Fibroblast of lung (primary cell): ENCODE measurements around the gene ELMO1. TPM values are rescaled to one million over a fixed set of nuclear protein-coding genes. Genes with fewer than 3 reads are reported as not detected.

Source experiments
- DNase-seq, 2 donors: peaks; one replicate each; pipeline versions ENCODE4 v3.0.0 to v3.0.0-alpha.2; 2010; ENCODE audit warnings: low read depth in 2 of 2
- H2AFZ ChIP-seq: 2 replicates; pipeline ENCODE4 v1.5.1; 2012; ENCODE audit warnings: low read length, control low read depth, inconsistent platforms
- H3K27ac ChIP-seq: 2 replicates; pipeline ENCODE4 v1.5.1; 2011; ENCODE audit warnings: low read length, control low read depth; ENCODE audit not compliant: insufficient read depth
- H3K27me3 ChIP-seq: 2 replicates; pipeline ENCODE4 v1.5.1; 2011; ENCODE audit warnings: mild to moderate bottlenecking, low read length; ENCODE audit not compliant: control insufficient read depth, insufficient read depth
- H3K36me3 ChIP-seq: 2 replicates; pipeline ENCODE4 v1.5.1; 2011; ENCODE audit warnings: low read length; ENCODE audit not compliant: control insufficient read depth, insufficient read depth
- H3K4me1 ChIP-seq: 2 replicates; pipeline ENCODE4 v1.5.1; 2011; ENCODE audit warnings: low read length; ENCODE audit not compliant: control insufficient read depth, insufficient read depth; ENCODE audit errors: extremely low read depth
- H3K4me2 ChIP-seq: 2 replicates; pipeline ENCODE4 v1.5.1; 2011; ENCODE audit warnings: low read length, control low read depth; ENCODE audit not compliant: insufficient read depth; ENCODE audit errors: extremely low read depth
- H3K4me3 ChIP-seq, 4 experiments: fragments of 200-600 bp in 1 of 4; sonication (generic) in 1 of 4; replicated peaks in 1 of 4; 2 replicates each; pipeline ENCODE4 v1.5.1; 2011 to 2016; ENCODE audit warnings: low read length in 4 of 4, low read depth in 3 of 4, mild to moderate bottlenecking in 3 of 4, control low read depth in 2 of 4, inconsistent platforms in 1 of 4, mixed read lengths in 1 of 4; ENCODE audit not compliant: insufficient read depth in 1 of 4; ENCODE audit errors: control extremely low read depth in 1 of 4
- H3K79me2 ChIP-seq: 2 replicates; pipeline ENCODE4 v1.5.1; 2012; ENCODE audit warnings: mild to moderate bottlenecking, low read length, inconsistent platforms; ENCODE audit not compliant: control insufficient read depth, insufficient read depth
- H3K9ac ChIP-seq: 2 replicates; pipeline ENCODE4 v1.5.1; 2011; ENCODE audit warnings: mild to moderate bottlenecking, low read length, control low read depth; ENCODE audit not compliant: insufficient read depth
- H3K9me3 ChIP-seq: 2 replicates; pipeline ENCODE4 v1.5.1; 2012; ENCODE audit warnings: low read depth, low read length; ENCODE audit not compliant: control insufficient read depth, insufficient read depth
- H4K20me1 ChIP-seq: 2 replicates; pipeline ENCODE4 v1.5.1; 2011; ENCODE audit warnings: low read length; ENCODE audit not compliant: control insufficient read depth, insufficient read depth; ENCODE audit errors: extremely low read depth
- CTCF ChIP-seq, 2 donors: IDR thresholded peaks in 1 of 2; conservative IDR thresholded peaks in 1 of 2; 1 replicate in 1 of 2; 2 replicates in 1 of 2; pipeline ENCODE4 v1.5.1; 2011 to 2012; ENCODE audit warnings: low read length in 2 of 2, control low read depth in 1 of 2, inconsistent platforms in 1 of 2, low read depth in 1 of 2, mild to moderate bottlenecking in 1 of 2
- EZH2 ChIP-seq: IDR thresholded peaks from 2 replicates; pipeline ENCODE4 v1.5.1; 2012; ENCODE audit warnings: low read length, control low read depth, mild to moderate bottlenecking; ENCODE audit errors: missing control alignments
- polyA plus RNA-seq, 2 donors: library from polyadenylated mRNA; depleted of rRNA in 1 of 2; stranded (reverse) in 1 of 2; unstranded in 1 of 2; fragments of >200 nt; gene quantifications; 2 replicates each; pipeline ENCODE4 v1.2.1, GENCODE V29; 2011 to 2012; ENCODE audit warnings: missing spikeins in 1 of 2
- total RNA-seq: library from RNA; depleted of rRNA; stranded (reverse); fragments of >200 nt; gene quantifications from 2 replicates; pipeline ENCODE4 v1.2.1, GENCODE V29; 2014

ELMO1 gene
- total and polyA plus RNA-seq, 2 donors (not counting 1 experiment from before 2014, with no cell fraction given): 0.50 TPM; not detected in 1

GRCh38 chr7:37327288-37327687 is 121.4 kb downstream of the ELMO1 start:
- Histone ChIP-seq H3K36me3 (no peaks in the 10 kb centered on the region), H3K27me3 (no peaks in the 10 kb centered on the region), H3K79me2 (no peaks in the 10 kb centered on the region), H3K4me2 (no peak overlapping the region), H3K27ac (no peak overlapping the region), H3K9ac (no peak overlapping the region), H3K4me3 (no peak overlapping the region), H3K4me1 (no peaks in the 10 kb centered on the region), H3K9me3 (no peaks in the 10 kb centered on the region), H2AFZ (no peak overlapping the region), H4K20me1 (no peaks in the 10 kb centered on the region)
- no peak for DNase-seq
- TF ChIP-seq EZH2 (no peak), CTCF (conservative IDR thresholded peaks at IDR 0.05 in 1 of 2, IDR thresholded peaks at IDR 0.05 in 1 of 2; ENCODE audit: low read depth in 1 of 2, low read length in 2 of 2) (no peak)

- H3K27me3 ChIP-seq: no peaks in the 10 kb centered on the region
- H3K27ac ChIP-seq: no peak overlapping the region
- H2AFZ ChIP-seq: no peak overlapping the region
- no peaks in the 10 kb centered on the region for H3K79me2 ChIP-seq
- H4K20me1 ChIP-seq: no peaks in the 10 kb centered on the region
- no peak overlapping the region for H3K4me3 ChIP-seq
- TF ChIP-seq CTCF (conservative IDR thresholded peaks at IDR 0.05 in 1 of 2, IDR thresholded peaks at IDR 0.05 in 1 of 2; ENCODE audit: low read depth in 1 of 2, low read length in 2 of 2): no peak
- TF ChIP-seq EZH2: no peak
- H3K36me3 ChIP-seq: no peaks in the 10 kb centered on the region
- DNase-seq: no peak
- H3K4me2 ChIP-seq: no peak overlapping the region
- H3K4me1 ChIP-seq: no peaks in the 10 kb centered on the region
- H3K9ac ChIP-seq: no peak overlapping the region
- H3K9me3 ChIP-seq: no peaks in the 10 kb centered on the region
These were observed 124.7 kb downstream of the ELMO1 start for GRCh38 chr7:37323966-37324365.

GRCh38 chr7:37322831-37323230 is 125.8 kb downstream of the ELMO1 start:
- no peak for DNase-seq
- no peak overlapping the region for H3K4me2 ChIP-seq
- no peaks in the 10 kb centered on the region for H4K20me1 ChIP-seq
- no peak for TF ChIP-seq EZH2
- no peak for TF ChIP-seq CTCF (conservative IDR thresholded peaks at IDR 0.05 in 1 of 2, IDR thresholded peaks at IDR 0.05 in 1 of 2; ENCODE audit: low read depth in 1 of 2, low read length in 2 of 2)
- H2AFZ ChIP-seq: no peak overlapping the region
- no peak overlapping the region for H3K4me3 ChIP-seq
- H3K9ac ChIP-seq: no peak overlapping the region
- no peaks in the 10 kb centered on the region for H3K79me2 ChIP-seq
- H3K36me3 ChIP-seq: no peaks in the 10 kb centered on the region
- no peaks in the 10 kb centered on the region for H3K27me3 ChIP-seq
- no peak overlapping the region for H3K27ac ChIP-seq
- H3K9me3 ChIP-seq: no peaks in the 10 kb centered on the region
- no peaks in the 10 kb centered on the region for H3K4me1 ChIP-seq
